Measurements from ENCODE around the gene SYCP1. TPM values are rescaled to one million over a fixed set of nuclear protein-coding genes. Genes with fewer than 3 reads are reported as not detected.

Gene SYCP1
- total RNA-seq, 1 experiment from 2014 or later: not detected

DNA sequence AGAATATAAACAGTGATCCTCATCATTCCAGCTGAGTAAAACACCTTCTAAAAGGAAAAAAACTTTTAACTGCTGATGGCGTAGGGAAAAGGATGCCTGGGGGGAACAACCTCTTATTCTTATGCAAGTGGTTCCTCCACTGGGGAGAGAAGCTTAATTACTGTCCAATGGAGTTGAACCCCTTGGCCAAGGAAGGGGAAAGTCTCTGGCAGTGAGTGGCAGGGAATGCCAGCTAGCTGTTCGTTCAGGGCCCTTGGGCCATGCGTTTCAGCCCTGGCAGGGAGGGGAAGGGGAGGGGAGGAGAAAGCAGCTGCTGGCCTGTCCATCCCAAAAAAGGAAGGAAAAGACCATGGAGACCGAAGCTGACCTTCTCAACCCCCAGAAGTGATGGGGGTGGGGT lies 22.6 kb upstream of the SYCP1 start:
- H3K4me1 Mint-ChIP-seq (ENCODE audit: insufficient read depth, unreplicated experiment): peaks cover 8% of the 10 kb centered on the region
- BruUV-seq (replicated peaks): no TSS peak
- CTCF ChIA-PET: no interaction called here
- POLR2A ChIA-PET: no interaction called here
- intact Hi-C loops (cut with micrococcal nuclease): no loop called here
- H3K36me3 Mint-ChIP-seq (ENCODE audit: insufficient read depth, unreplicated experiment): peaks cover 6% of the 10 kb centered on the region
- TF ChIP-seq, protein P1, sequence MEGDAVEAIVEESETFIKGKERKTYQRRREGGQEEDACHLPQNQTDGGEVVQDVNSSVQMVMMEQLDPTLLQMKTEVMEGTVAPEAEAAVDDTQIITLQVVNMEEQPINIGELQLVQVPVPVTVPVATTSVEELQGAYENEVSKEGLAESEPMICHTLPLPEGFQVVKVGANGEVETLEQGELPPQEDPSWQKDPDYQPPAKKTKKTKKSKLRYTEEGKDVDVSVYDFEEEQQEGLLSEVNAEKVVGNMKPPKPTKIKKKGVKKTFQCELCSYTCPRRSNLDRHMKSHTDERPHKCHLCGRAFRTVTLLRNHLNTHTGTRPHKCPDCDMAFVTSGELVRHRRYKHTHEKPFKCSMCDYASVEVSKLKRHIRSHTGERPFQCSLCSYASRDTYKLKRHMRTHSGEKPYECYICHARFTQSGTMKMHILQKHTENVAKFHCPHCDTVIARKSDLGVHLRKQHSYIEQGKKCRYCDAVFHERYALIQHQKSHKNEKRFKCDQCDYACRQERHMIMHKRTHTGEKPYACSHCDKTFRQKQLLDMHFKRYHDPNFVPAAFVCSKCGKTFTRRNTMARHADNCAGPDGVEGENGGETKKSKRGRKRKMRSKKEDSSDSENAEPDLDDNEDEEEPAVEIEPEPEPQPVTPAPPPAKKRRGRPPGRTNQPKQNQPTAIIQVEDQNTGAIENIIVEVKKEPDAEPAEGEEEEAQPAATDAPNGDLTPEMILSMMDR (IDR thresholded peaks at IDR 0.05; ENCODE audit: unreplicated experiment): no peak
- no peak overlapping the region for H3K4me3 Mint-ChIP-seq (ENCODE audit: unreplicated experiment)
- H3K9me3 Mint-ChIP-seq (ENCODE audit: unreplicated experiment): no peaks in the 10 kb centered on the region
- DNase-seq (ENCODE audit: unreplicated experiment): no peak
- peaks cover 19% of the 10 kb centered on the region for H3K27me3 Mint-ChIP-seq (ENCODE audit: insufficient read depth, unreplicated experiment)
- no peak overlapping the region for H3K27ac Mint-ChIP-seq (ENCODE audit: low read depth, unreplicated experiment)

DNA sequence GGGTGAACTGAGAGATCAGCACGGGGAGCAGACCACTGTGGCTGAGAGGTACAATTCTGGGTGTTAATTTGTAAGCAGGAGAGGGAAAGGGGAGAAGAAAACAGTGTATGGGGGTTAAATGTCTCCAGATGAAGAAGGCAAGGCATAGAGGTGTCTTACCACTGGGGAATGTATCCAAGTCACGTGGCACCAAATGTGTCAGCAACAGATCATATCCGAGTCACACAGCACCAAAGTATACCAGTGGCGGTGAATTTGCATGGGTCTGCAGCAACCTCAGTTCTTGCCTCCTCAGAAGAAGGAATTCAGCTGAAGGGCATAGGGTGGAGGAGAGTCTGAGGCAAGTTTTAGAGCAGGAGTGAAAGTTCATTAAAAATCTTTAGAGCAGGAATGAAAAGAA lies 21.2 kb upstream of the SYCP1 start:
- TF ChIP-seq, protein P1 (IDR thresholded peaks at IDR 0.05; ENCODE audit: unreplicated experiment): no peak
- H3K4me3 Mint-ChIP-seq (ENCODE audit: unreplicated experiment): no peak overlapping the region
- H3K27ac Mint-ChIP-seq (ENCODE audit: low read depth, unreplicated experiment): no peak overlapping the region
- H3K36me3 Mint-ChIP-seq (ENCODE audit: insufficient read depth, unreplicated experiment): peaks cover 6% of the 10 kb centered on the region
- CTCF ChIA-PET: no interaction called here
- H3K9me3 Mint-ChIP-seq (ENCODE audit: unreplicated experiment): no peaks in the 10 kb centered on the region
- no TSS peak for BruUV-seq (replicated peaks)
- POLR2A ChIA-PET: no interaction called here
- intact Hi-C loops (cut with micrococcal nuclease): no loop called here
- DNase-seq (ENCODE audit: unreplicated experiment): peak; percentile 14
- peaks cover 25% of the 10 kb centered on the region for H3K27me3 Mint-ChIP-seq (ENCODE audit: insufficient read depth, unreplicated experiment)
- H3K4me1 Mint-ChIP-seq (ENCODE audit: insufficient read depth, unreplicated experiment): peaks cover 8% of the 10 kb centered on the region

DNA sequence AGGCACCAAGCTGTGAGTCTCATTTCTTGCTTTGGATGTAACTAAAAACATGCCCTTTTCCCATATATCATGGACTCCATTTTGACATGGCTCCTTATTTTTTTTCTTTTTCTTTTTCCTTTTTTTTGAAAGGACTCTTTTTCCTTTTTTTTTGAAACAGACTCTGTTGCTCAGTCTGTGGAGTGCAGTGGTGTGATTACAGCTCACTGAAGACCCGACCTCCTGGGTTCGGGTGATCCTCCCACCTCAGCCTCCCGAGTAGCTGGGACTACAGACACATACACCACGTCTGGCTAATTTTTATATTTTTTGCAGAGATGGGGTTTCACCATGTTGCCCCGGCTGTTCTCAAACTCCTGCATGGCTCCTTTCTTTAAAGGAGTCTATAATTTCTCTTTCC lies 10.4 kb upstream of the SYCP1 start:
- H3K27ac Mint-ChIP-seq (ENCODE audit: low read depth, unreplicated experiment): no peak overlapping the region
- no peak overlapping the region for H3K4me3 Mint-ChIP-seq (ENCODE audit: unreplicated experiment)
- CTCF ChIA-PET: no interaction called here
- TF ChIP-seq, protein P1 (IDR thresholded peaks at IDR 0.05; ENCODE audit: unreplicated experiment): no peak
- H3K9me3 Mint-ChIP-seq (ENCODE audit: unreplicated experiment): no peaks in the 10 kb centered on the region
- POLR2A ChIA-PET: no interaction called here
- intact Hi-C loops (cut with micrococcal nuclease): no loop called here
- no peak for DNase-seq (ENCODE audit: unreplicated experiment)
- BruUV-seq (replicated peaks): no TSS peak
- no peaks in the 10 kb centered on the region for H3K4me1 Mint-ChIP-seq (ENCODE audit: insufficient read depth, unreplicated experiment)
- peaks cover 70% of the 10 kb centered on the region for H3K27me3 Mint-ChIP-seq (ENCODE audit: insufficient read depth, unreplicated experiment)
- no peaks in the 10 kb centered on the region for H3K36me3 Mint-ChIP-seq (ENCODE audit: insufficient read depth, unreplicated experiment)

DNA sequence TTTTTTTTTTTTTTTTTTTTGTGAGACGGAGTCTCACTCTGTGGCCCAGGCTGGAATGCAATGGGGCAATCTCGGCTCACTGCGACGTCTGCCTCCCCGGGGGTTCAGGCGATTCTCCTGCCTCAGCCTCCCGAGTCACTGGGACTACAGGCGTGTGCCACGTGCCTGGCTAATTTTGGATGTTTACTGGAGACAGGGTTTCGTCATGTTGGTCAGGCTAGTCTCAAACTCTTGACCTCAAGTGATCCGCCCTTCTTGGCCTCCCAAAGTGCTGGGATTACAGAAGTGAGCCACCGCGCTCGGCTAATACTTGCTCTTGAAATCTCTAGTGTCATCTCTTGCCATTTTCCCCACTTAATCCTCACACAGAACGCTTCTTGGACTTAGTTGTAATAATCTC lies 1.1 kb upstream of the SYCP1 start:
- Mint-ChIP-seq H3K27ac (ENCODE audit: low read depth, unreplicated experiment) (no peak overlapping the region), H3K4me1 (ENCODE audit: insufficient read depth, unreplicated experiment) (no peaks in the 10 kb centered on the region), H3K4me3 (ENCODE audit: unreplicated experiment) (no peak overlapping the region), H3K36me3 (ENCODE audit: insufficient read depth, unreplicated experiment) (no peaks in the 10 kb centered on the region), H3K9me3 (ENCODE audit: unreplicated experiment) (no peaks in the 10 kb centered on the region), H3K27me3 (ENCODE audit: insufficient read depth, unreplicated experiment) (peaks cover 34% of the 10 kb centered on the region)
- no peak for DNase-seq (ENCODE audit: unreplicated experiment)
- CTCF ChIA-PET: no interaction called here
- intact Hi-C loops (cut with micrococcal nuclease): no loop called here
- no TSS peak for BruUV-seq (replicated peaks)
- TF ChIP-seq, protein P1 (IDR thresholded peaks at IDR 0.05; ENCODE audit: unreplicated experiment): no peak
- POLR2A ChIA-PET: interaction anchor here (0.5 kb wide), 1 partner anchor 1132 kb away, joined by 4 read pairs; no protein-coding TSS in a partner anchor
